ENCODE results near the gene S100P.

Gene S100P

DNA sequence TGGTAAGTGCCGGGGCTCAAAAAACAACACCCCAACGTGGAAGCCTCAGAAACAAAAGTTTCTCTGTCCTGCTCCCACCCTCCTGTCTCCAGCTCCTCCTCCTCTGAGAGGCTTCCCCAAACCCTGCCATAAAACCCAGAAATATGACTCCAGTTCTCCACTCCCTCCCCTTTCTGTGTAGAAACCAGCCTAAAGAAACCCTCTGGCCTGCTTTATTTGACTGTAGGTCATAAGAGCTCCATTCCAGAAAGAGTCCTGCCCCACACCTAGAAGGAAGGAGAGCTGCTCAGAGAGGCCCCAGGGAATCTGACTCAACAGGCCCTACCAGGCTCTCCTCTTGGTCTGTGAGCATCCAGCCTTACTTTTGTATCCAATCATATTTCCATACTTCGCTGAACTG is 872 bp upstream of the S100P start:
- Histone ChIP-seq H4K20me1 (ENCODE audit: insufficient read depth, low read length, poor library complexity, severe bottlenecking) (no peaks in the 10 kb centered on the region), H3K4me1 (ENCODE audit: insufficient read depth, low read length, poor library complexity, severe bottlenecking) (peaks cover 84% of the 10 kb centered on the region), H3K9me3 (ENCODE audit: insufficient read depth, low read depth, low read length) (no peaks in the 10 kb centered on the region), H3K79me2 (ENCODE audit: insufficient read depth, low read length) (peaks cover 19% of the 10 kb centered on the region), H3K9ac (ENCODE audit: low read depth, low read length, poor library complexity, severe bottlenecking) (peak overlapping the region; percentile 46), H3K36me3 (ENCODE audit: insufficient read depth, low read length) (no peaks in the 10 kb centered on the region), H3K4me2 (ENCODE audit: low read depth, low read length, poor library complexity, severe bottlenecking) (peak overlapping the region; percentile 17), H3F3A (ENCODE audit: low read depth) (no peaks in the 10 kb centered on the region; the same call in 1 of the 2 replicates), H2AFZ (ENCODE audit: low read length) (0 out of 2 replicates have a peak overlapping the region, but pooled peaks have one; percentile 6), H3K27me3 (ENCODE audit: insufficient read depth, low read length, poor library complexity, severe bottlenecking) (no peaks in the 10 kb centered on the region), H3K9me2 (replicated peaks; ENCODE audit: low read depth, low read length) (no peaks in the 10 kb centered on the region), H3K4me3 (ENCODE audit: low read length, poor library complexity, severe bottlenecking) (no peak overlapping the region)
- no peak for TF ChIP-seq CTCF (conservative IDR thresholded peaks at IDR 0.05; ENCODE audit: low read length)
- TF ChIP-seq EZH2phosphoT487 (IDR thresholded peaks at IDR 0.05; ENCODE audit: borderline replicate concordance) = no peak

DNA sequence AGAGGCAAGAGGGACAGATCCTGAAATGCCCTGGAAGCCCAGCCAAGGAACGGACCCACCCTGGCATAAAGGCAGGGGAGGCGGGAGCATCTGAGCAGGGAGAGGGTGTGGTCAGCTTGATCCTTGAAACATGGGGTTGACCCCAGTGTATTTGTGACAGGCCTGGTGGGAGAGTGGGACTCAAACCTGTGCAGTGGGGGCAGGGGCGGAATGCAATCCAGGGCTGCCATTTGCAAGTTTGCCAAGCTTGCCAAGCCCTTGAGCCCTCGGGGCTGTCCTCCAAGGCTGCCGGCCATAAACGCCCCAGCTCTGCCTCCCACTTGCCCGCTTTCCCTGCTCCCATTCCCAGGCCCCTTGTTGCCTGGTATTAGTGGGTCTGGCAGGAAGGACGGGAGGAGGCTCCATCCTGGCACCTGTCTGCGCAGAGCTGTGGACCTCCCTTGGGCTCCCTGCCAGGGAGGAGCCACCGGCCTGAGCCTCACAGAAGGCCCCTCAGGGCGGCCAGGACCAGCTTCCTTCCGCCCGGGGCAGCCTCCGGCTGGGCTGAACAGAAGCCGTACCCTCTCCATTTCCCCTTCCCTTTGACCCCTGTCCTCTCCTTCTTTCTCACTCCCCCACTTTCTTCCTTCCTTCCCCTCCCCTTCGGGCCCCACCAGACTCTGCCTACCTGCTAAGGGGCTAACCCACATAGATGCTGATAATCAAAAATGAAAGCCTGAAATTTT is 661 bp downstream of the S100P start:
- Histone ChIP-seq H3F3A (ENCODE audit: low read depth) (no peaks in the 10 kb centered on the region; the same call in 1 of the 2 replicates), H3K4me3 (ENCODE audit: low read length, poor library complexity, severe bottlenecking) (no peak overlapping the region), H4K20me1 (ENCODE audit: insufficient read depth, low read length, poor library complexity, severe bottlenecking) (no peaks in the 10 kb centered on the region), H2AFZ (ENCODE audit: low read length) (no peak overlapping the region), H3K79me2 (ENCODE audit: insufficient read depth, low read length) (peaks cover 10% of the 10 kb centered on the region), H3K9me3 (ENCODE audit: insufficient read depth, low read depth, low read length) (no peaks in the 10 kb centered on the region), H3K36me3 (ENCODE audit: insufficient read depth, low read length) (no peaks in the 10 kb centered on the region), H3K4me1 (ENCODE audit: insufficient read depth, low read length, poor library complexity, severe bottlenecking) (peaks cover 73% of the 10 kb centered on the region), H3K4me2 (ENCODE audit: low read depth, low read length, poor library complexity, severe bottlenecking) (peak overlapping the region; percentile 58), H3K9me2 (replicated peaks; ENCODE audit: low read depth, low read length) (no peaks in the 10 kb centered on the region), H3K27me3 (ENCODE audit: insufficient read depth, low read length, poor library complexity, severe bottlenecking) (no peaks in the 10 kb centered on the region), H3K9ac (ENCODE audit: low read depth, low read length, poor library complexity, severe bottlenecking) (no peak overlapping the region)
- TF ChIP-seq EZH2phosphoT487 (IDR thresholded peaks at IDR 0.05; ENCODE audit: borderline replicate concordance) (no peak), CTCF (conservative IDR thresholded peaks at IDR 0.05; ENCODE audit: low read length) (no peak)

GRCh38 chr4:6695660-6696610 is 2.3 kb downstream of the S100P start:
- Histone ChIP-seq H3K4me1 (ENCODE audit: insufficient read depth, low read length, poor library complexity, severe bottlenecking) (peaks cover 63% of the 10 kb centered on the region), H3K4me2 (ENCODE audit: low read depth, low read length, poor library complexity, severe bottlenecking) (peak overlapping the region; percentile 58), H4K20me1 (ENCODE audit: insufficient read depth, low read length, poor library complexity, severe bottlenecking) (no peaks in the 10 kb centered on the region), H3K36me3 (ENCODE audit: insufficient read depth, low read length) (peaks cover 5% of the 10 kb centered on the region; the same call in 1 of the 2 replicates), H2AFZ (ENCODE audit: low read length) (peak overlapping the region; percentile 24; the same call in 1 of the 2 replicates), H3K79me2 (ENCODE audit: insufficient read depth, low read length) (peaks cover 14% of the 10 kb centered on the region), H3F3A (ENCODE audit: low read depth) (no peaks in the 10 kb centered on the region; the same call in 1 of the 2 replicates), H3K9ac (ENCODE audit: low read depth, low read length, poor library complexity, severe bottlenecking) (peak overlapping the region; percentile 61), H3K9me2 (replicated peaks; ENCODE audit: low read depth, low read length) (no peaks in the 10 kb centered on the region), H3K27me3 (ENCODE audit: insufficient read depth, low read length, poor library complexity, severe bottlenecking) (no peaks in the 10 kb centered on the region), H3K9me3 (ENCODE audit: insufficient read depth, low read depth, low read length) (no peaks in the 10 kb centered on the region), H3K4me3 (ENCODE audit: low read length, poor library complexity, severe bottlenecking) (peak overlapping the region; percentile 41)
- TF ChIP-seq EZH2phosphoT487 (IDR thresholded peaks at IDR 0.05; ENCODE audit: borderline replicate concordance) (no peak), CTCF (conservative IDR thresholded peaks at IDR 0.05; ENCODE audit: low read length) (peak; percentile 29; the same call in 1 of the 2 replicates)

All from Loucy (cell line).